CD4-positive, alpha-beta T cell treated with Interleukin-12 subunit alpha and Interleukin-12 subunit beta, for 1 hour (primary cell): ENCODE data around the gene TMEM117.

Experiments
- DNase-seq: peaks from one replicate; pipeline ENCODE4 v3.0.0-alpha.2; 2020

The TMEM117 gene

DNA sequence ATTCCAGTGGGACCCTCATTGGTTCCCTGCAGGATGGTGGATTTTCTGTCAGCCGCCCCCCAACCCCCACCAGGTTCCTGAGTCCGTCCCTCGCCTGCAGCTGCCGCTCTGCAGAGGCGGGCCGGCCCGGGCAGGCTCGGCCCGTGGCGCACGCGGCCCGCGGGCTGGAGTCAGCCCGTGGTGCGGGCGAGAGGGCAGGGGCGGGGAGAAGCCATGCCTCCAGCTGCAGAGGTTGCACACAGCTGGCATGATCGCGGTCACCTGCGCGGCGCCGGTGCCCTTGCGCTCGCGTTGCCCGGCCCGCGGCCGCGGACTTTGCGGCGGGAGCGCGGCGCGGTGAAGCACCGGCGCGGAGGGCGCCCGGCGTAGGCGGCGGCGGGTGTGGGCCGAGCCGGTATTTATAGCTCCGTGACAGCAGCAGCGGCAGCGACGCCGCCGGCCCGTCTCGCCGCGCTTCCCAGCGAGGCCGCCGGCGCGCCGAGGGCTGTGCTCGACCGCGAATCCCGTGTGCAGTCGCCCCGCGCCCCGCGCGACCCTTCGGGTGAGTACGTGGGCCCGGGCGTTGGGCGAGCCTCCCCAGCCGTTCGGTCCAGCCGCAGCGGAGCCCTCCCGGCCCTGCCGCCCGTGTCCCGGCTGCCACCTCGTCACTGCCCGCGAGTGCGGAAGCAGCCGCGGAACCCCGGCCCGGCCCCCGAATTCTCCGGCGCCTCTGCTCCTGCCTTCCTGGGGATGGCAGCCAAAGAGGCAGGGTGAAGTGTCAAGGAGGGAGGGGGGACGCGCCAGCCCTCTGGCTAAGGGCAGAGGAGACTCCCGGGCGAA is at the start of gene TMEM117:
TMEM117 (plus strand) TSS at position 426 of the 819 bp plus-strand sequence.
- DNase-seq = peak; percentile 65

DNA sequence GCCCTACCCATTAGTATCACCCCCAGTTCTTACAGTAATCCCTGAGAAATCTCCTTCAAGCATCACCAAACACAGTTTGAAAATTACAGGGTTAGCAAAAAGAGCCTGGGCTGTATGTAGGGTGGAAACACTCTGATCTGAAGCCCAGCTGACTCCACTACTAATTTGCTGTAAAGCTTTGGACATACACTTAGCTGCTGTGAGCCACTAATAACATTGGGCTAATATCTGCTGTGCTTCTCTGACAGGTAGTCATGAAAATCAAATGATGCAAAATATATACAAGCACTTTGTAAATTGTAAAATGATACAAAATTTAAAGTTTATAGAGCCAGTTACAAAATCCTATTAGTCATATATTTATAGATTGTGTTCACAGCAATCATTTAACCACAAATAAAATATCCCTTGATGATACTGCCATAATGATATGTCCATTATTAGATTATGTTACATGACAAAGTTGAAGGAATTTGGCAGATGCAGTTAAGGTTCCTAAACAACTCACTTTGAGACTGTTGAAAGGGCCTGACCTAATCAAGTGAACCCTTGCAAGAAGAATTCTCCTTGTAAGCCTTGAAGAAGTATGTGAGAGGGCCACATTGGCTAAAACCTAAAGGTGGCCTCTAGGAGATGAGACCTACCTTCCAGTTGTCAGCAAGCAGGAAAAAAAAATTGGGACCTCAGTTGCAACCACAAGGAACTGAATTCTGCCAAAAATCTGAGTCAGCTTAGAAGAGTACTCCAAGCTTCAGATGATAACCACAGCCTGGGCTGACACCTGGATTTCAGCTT is 48.8 kb upstream of the TMEM117 start:
- no peak for DNase-seq

DNA sequence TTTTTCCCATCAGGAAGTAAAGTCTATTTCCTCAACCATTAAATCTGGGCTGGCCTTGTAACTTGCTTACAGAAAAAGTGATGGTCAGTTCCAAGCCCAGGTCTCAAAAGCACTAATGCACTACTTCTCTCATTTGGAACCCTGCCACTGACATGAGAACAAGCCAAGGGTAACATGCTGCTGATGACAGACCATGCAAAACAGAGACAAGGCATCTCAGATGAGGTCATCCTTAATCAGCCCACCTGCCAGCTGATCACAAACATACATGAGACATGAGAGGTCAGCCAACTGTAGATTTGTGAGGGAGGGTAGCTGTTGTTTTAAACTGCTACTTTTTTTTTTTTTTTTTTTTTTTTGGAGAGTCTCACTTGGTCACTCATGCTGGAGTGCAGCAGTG is 45.9 kb upstream of the TMEM117 start:
- DNase-seq = no peak

DNA sequence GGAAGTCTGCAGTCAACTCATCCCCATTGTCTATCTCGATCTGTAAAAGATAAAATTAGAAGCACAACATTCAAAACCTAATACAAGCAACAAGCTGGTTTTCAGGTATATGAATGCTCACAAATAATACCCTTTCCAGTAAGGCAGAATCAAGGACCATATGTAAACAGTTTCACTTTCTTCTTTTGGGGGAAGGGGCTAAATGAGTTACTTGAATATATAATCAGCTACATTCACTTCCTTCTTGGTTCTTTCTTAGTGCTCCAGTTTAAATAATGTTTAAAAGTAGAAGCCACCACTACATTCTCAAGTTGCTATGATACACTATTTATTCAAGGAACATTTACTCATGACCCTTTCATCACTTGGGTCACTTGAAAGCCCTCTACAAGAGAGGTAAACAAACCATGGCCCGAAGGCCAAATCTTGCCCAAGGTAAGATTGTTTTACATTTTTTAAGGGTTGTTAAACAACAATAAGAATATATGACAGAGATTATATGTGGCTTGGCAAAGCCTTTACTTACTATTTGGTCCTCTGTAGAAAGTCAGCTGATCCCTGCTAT is 40.1 kb upstream of the TMEM117 start:
- no peak for DNase-seq

DNA sequence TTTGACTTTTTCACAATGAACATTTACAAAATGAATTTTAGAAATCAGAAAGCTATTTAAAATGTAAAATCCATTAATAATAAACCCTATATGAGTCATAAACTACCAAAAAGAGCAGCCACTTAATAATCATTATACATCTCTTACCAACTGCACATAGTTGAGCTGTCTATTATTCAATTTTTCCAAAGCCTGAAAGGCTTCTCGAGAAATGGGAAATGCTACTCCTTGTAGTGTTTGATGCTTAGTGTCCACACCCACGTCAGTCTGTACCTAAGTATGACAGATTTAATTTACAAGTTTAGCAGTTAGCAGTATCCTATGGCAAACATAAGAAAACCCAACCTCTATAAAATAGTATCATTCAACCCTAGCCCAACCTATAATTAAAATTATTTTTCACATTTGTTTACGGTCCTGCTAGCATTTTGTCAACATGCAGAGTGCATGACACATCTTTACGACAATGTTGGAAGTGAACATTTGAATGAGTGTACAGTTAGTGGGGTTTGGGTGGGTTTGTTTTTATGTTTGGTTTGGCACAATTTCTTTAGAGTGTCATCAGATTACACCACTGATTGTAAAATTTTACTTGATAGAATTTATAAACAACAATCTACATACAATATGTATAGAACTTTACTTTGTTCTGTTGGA is 38.2 kb upstream of the TMEM117 start:
- no peak for DNase-seq

DNA sequence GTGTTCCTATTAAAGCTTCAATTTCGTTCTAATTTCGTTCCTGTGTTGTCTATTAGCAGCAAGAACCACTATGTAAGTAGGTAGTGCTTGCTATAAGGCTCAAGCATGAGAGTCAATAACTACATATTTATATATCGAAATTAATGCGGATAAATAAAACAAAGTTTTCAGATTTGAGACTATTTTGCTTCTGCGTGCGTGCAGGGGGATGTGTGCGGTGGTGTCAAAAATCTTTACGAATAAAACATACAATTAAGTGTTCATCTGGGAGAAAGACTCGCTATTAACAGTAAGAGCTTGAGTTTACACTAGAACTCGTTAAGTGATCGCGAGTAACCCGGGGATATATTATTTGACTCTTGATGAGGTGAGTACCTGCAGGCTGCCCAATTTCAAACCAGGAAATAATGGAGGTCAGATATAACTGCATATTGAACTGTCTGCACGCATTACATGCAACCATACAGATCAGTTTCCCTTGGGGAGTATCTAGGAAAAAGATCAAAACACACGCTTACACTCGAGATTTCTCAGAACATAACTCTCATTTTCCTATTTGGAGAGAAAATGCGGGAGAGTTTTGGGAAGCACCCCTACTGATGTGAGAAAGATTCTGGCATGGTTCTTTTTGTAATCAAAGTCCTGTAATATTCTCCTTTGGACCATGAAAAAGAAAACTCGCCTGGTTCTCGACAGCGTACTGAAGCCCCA is 30.6 kb upstream of the TMEM117 start:
- DNase-seq = peak; percentile 30

DNA sequence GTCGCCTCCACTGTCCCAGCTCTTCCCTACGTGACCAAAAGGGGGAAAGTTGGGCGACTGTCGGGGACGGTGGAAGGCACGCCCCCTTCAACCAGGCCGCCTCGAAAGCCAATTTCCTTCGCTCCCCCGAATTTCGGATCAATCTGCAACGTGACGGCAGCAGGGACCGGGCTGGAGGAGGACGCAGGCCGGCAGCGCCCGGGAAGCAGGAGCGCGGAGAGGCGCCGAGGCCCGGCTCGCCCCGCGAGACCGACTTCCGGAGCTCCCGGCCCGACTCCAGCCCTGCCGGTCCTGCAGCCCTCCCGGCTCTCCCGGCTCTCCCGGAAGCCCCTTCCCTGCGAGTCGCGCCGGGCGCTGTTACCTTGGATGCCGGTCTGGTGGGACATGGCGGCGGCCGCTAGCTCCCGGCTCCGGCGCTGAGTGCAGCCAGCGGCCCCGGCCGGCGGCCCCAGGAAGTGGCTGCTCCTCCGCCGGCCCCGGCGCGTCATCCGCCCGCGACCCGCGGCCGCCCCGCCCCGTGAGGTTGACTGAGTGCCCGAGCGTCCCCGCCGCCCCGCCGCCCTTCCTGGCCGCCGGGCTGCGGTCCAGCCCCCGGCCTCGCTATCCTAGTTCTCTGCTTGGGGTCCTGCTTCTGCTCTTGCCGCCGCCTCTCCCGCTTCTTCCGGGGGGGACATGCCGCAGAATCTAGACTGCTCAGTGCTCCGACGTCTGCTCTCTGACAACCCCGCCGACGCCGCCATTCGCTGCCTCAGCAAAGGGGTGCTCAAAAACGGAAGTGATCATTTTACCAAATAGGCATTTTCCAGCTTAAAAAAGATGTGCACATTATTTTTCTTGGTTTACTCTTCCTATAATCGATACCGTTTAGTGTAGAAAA is 29.8 kb upstream of the TMEM117 start, which contains the start of gene TWF1:
TWF1 (minus strand) TSS at position 458 of the 877 bp plus-strand sequence; CDS start at position 386, 72 bp downstream.
- DNase-seq = peak; percentile 84

DNA sequence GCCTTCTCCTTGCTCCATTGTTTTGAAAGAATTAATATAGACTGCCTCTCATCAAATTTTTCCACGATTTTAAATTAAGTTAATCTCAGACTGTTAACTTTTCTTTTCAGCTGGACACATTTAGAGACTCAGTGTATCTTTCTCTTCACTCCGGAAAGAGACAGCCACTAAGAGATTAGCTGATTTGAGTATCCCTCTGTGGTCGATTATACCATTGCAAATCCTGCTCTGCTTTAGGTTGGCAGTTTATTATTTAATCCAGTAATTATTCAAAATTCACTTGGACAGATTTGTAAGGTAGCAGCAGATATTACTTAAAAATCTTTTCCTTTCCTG is 29.2 kb upstream of the TMEM117 start:
- no peak for DNase-seq

DNA sequence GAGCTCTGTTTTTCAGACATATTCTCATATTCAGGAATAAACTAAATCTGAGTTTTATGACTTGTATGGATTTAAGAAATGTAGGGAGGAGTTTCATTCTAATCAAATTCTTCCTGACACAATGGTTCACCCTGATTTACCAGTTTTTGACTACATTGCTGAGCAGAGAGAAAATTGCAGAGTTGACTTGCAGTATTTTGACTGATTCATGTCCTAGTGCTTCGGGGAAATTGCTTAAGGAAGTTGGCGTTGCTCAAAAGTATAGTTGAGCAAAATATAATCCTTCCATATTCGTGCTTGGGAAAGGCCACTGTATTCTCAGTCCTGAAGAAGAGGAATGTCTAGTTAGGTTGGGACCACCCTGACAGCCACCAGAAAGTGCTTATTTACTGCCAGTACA is 28.5 kb upstream of the TMEM117 start:
- no peak for DNase-seq

DNA sequence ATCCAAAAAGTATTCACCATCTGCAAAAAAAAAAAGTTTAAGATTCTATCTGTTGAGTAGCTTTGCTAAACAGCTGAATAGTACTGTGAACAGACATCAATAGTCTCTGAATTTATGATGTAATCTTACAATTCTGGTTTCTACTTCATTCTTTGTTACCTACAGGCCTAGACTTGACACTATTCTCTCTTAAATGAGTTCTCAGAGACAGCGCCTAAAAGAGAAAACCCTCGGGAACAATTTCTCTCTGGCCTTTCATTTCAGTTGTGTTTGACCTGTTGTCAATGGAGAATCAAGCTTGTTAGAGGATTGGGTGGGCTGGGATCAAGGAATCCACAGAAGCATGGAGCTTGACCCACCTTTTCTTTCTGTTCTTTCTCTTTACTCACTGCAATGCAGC is 23.8 kb upstream of the TMEM117 start:
- DNase-seq = no peak

DNA sequence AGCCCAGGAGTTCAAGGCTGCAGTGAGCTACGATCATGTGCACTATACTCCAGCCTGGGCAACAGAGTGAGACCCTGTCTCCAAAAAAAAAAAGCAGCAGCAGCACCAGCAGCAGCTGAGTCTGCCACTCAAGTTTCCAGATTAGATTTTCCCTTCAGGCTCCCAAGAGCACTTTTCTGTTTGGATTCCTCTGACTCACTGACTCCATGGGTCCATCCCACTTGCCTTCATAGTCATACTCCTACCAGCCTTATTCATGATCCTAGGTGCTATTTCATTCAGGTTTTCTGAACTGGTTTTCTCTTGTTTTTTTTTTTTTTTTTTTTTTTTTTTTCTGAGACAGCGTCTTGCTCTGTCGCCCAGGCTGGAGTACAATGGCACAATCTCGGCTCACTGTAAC is 23.0 kb upstream of the TMEM117 start:
- DNase-seq = no peak

DNA sequence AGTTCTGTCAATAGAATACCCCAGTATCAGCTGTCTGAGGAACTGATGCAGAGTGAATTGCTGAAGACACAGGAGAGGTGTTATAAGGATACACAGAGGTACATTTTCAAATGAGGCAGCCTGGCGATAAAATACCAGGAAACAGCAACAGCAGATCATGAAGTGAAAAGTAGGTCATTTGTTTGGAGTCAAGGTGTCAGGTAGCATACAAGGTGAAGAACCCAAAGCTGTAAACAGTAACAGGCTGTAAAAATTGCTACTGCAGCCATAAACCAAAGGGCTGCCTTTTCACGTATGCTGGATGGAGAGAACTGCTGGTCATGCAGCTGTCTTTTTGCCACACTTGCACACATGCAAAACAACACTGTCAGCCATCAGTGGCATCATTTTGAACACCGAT is 20.5 kb upstream of the TMEM117 start:
- DNase-seq = no peak

DNA sequence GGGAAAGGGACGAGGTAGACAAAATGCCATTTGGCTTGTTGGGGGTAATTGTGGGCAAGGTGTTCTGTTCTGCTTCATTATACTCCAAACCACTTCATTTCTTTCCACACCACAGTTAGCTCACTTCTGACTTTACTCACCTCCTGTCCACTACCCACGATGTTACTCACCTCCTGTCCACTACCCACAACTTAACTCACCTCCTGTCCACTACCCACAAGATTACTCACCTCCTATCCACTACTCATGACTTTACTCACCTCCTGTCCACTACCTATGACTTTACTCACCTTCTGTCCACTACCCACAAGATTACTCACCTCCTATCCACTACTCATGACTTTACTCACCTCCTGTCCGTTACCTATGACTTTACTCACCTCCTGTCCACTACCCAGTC is 19.7 kb upstream of the TMEM117 start:
- no peak for DNase-seq

DNA sequence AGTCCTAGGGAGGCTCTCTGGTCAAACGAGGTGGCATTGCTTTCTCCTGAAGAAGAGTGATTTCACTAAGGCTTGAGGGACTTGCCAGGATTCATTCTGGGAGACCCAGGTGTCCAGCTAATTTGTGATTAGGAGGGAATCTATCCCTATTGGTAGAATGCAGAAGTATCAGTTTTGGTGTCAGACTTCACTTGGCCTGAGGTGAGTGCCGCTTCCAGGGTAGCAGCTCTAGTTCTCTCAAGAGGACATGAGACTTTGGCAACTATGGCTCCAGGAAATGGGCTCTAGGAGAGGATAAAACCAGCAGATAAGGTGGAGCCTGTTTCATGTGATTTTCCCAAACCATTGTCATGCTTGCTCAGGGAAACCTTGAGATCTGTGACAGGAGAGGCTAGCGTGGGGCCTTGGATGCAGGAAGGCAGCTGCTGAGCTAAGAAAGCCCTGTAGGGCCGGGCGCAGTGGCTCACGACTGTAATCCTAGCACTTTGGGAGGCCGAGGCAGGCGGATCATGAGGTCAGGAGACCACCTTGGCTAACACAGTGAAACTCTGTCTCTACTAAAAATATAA is 11.6 kb upstream of the TMEM117 start:
- DNase-seq = no peak

DNA sequence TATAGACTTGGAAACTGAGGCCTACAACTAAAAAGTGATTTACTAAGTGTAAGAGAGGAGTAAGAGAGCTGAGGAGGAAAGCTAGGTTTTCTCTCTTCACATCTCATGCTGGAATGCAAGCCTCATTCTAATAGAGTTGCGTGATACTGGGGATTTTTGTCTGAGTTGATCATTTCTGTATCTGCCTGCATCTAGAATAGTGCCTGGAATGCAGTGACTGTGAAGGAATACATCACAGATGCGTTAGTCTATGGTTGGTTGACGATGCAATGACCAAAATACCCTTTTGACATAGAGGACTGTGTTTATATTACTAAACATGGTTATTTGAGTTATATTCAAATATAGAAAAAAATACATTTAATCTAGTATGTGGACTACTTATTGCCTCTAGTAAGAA is 9.2 kb upstream of the TMEM117 start:
- DNase-seq = no peak

DNA sequence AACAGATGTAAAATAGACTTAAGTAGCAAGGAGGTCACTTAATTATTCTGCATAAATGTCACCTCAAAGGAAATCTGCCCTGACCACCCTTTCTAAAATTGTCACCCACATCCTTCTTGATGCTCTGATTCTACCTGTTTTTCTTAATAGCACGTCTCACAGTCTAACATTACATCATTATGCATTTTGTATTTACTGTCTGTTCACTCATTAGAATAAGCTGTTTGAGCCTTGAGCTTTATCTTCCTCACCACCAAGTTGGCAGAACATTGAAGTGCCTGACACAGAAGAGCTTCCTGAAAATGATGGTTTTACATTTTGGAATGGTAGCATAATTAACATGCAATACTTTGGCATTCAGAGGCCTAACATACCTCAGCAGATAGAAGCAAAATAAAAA is 8.8 kb upstream of the TMEM117 start:
- DNase-seq = no peak

DNA sequence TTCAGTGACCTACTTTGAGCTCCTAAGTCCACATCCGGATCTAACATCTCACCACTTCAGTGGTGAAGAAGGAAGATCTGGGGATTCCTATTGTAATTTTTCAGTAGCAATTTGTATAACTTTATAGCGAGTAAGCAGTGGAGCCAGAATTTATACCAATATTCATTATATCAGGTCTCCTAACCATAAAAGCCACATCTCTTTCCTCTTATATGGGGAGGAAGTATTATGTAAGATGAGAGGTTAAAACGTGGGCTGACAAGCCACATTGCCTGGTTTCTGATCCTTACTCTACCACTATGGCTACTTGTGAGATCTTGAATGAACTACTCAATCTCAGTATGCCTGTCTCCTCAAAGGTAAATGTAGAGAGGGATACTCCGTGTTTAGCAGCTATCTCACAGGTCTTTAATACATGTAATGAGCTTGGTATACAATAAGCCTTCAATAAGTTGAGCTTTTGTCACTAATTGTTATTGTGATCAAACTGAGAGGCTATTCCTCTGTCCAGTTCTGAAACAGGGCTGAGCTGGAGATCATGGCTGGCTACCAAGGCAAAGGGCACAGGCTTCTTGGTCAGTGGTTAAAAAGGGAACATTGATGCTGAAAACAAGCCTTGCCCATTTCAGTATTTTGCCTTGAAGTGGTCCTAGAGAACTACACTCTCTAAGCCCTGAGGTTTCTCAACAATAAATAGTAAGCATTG is 3.3 kb upstream of the TMEM117 start:
- peak; percentile 29 for DNase-seq

DNA sequence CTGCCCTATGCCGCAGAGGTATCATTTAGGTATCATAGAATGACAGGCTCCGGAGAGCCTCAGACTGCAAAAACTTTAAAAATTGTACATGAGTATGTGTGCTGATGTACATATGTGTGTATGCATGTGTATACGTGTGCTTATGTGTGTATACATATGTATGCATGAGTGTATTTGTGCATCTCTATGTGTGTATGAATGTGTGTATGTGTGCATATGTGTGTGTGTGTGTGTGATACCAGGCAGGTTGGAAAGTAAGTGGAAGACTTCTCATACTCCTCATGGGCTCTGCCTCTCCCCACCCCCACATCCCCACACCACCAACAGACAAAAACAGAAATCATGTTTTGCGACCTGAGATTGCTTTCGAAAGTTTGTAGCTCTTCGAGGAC is 621 bp upstream of the TMEM117 start:
- no peak for DNase-seq

DNA sequence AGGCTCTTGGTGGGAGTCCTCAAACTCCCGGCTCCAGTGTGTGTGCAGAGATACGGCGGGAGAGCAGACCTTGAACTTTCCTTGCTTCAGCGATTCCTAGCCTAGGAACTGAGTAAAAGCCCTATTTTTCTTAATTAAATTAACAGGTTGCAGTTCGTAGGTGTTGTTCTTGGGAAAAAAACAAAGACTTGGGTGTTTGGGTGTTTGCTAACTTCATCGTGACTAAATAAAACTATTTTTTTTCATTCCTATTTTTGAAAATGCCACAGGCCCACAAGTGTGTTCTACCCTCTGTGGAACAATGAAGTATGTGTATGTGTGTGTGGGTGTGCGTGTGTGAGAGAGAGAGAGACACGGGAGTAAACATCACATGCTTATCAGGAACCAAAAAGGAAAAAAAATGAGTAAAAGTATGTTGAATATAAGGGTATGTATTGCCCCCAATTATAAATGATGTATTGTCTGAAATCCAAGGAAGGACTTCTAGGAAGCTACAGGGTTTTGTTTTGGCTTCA is 651 bp downstream of the TMEM117 start:
- DNase-seq = peak; percentile 26

DNA sequence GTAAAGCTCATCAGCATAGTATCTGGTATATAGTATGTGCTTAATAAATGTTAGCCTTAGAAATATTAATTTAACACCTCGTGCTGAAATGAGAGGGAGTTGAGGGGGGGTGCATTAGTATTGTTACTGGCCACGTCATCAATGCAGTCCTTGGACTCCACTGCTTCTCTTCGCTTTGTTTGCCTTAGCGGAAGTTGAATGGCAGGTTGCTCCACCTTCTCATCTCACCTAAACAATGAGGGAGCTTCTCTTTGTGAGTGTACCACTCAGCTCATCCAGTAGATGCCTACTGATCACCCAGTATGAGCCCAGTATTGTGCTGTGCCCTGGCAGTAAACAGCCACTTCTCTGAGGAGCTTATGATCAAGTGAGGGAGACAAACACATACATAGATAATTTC is 4.5 kb downstream of the TMEM117 start:
- no peak for DNase-seq
